HepG2 (cell line): ENCODE data around the gene PIGR.
"Not testable (repeated sequence)": the region's sequence is repeated elsewhere in the genome, so short reads cannot be mapped to it uniquely, and the experiment has no call there.

Experiments used
- CBX1 ChIP-seq: IDR thresholded peaks from one replicate; pipeline ENCODE4 v1.6.1; 2016; ENCODE audit warnings: antibody characterized with exemption, low read depth
- CREM ChIP-seq, 2 experiments: sonication (generic) in 1 of 2; formaldehyde crosslinking in 1 of 2; IDR thresholded peaks; 2 replicates each; pipeline versions ENCODE4 v1.4.0 to v1.6.1; 2016 to 2020; ENCODE audit warnings: antibody characterized with exemption in 1 of 2, mild to moderate bottlenecking in 1 of 2, missing genetic modification reagents in 1 of 2
- EZH2 ChIP-seq: conservative IDR thresholded peaks from 2 replicates; pipeline ENCODE4 v1.6.1; 2012; ENCODE audit warnings: mild to moderate bottlenecking, low read depth, low read length, moderate library complexity
- FIP1L1 ChIP-seq: fragments of 200-400 bp; formaldehyde crosslinking; IDR thresholded peaks from 2 replicates; pipeline ENCODE4 v1.6.1; 2018; ENCODE audit warnings: low read depth, mild to moderate bottlenecking, low read length, moderate library complexity, borderline replicate concordance; ENCODE audit not compliant: insufficient read depth
- FOXK2 ChIP-seq: fragments of 450-650 bp; IDR thresholded peaks from 2 replicates; pipeline ENCODE4 v1.6.1; 2016
- HOXD1 ChIP-seq: sonication (generic); formaldehyde crosslinking; IDR thresholded peaks from 2 replicates; pipeline ENCODE4 v1.5.0; 2020; ENCODE audit warnings: missing genetic modification reagents
- MTA1 ChIP-seq: sonication (generic); formaldehyde crosslinking; IDR thresholded peaks from 2 replicates; pipeline ENCODE4 v1.4.0; 2020; ENCODE audit warnings: missing genetic modification reagents, mild to moderate bottlenecking, borderline replicate concordance
- PBX2 ChIP-seq: IDR thresholded peaks from 2 replicates; pipeline ENCODE4 v1.6.1; 2016; ENCODE audit warnings: control low read depth
- POLR2A ChIP-seq, 2 experiments: IDR thresholded peaks; 2 replicates each; pipeline ENCODE4 v1.6.1; 2011; ENCODE audit warnings: low read depth in 2 of 2, low read length in 2 of 2, mild to moderate bottlenecking in 1 of 2, moderate library complexity in 1 of 2; ENCODE audit not compliant: insufficient read depth in 1 of 2
- TF ChIP-seq, protein P1 (sequence below): sonication (generic); formaldehyde crosslinking; IDR thresholded peaks from 2 replicates; pipeline ENCODE4 v1.5.0; 2020; ENCODE audit warnings: mild to moderate bottlenecking, missing genetic modification reagents, moderate library complexity
- TF ChIP-seq, protein P2 (sequence below): sonication (generic); formaldehyde crosslinking; IDR thresholded peaks from 2 replicates; pipeline ENCODE4 v1.8.1; 2022; ENCODE audit warnings: mild to moderate bottlenecking, missing genetic modification reagents

DNA sequence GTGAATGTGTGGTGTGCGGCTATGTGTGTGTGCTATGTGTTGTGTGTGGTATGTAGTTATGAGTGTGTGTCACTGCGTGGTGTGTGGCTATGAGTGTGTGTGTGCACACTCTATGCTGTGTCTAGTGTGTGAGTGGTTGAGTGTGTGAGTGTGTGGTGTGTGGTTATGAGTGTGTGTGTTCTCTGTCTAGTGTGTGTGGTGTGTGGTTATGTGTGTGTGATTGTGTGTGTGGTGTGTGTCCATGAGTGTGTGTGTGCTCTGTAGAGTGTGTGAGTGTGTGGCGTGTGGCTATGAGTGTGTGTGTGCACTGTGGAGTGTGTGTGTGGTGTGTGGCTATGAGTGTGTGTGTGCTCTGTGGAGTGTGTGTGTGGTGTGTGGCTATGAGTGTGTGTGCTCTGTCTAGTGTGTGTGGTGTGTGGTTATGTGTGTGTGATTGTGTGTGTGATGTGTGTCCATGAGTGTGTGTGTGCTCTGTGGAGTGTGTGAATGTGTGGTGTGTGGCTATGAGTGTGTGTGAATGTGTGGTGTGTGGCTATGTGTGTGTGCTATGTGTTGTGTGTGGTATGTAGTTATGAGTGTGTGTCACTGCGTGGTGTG is 22.2 kb downstream of the PIGR start:
- not testable (repeated sequence) for TF ChIP-seq MTA1; EZH2; CREM (IDR thresholded peaks at IDR 0.05); CREM (CRISPR knock-in tag; IDR thresholded peaks at IDR 0.05); CBX1; HOXD1 (CRISPR knock-in tag); PBX2; FOXK2; FIP1L1; POLR2A (IDR thresholded peaks at IDR 0.05; ENCODE audit: insufficient read depth in 1 of 2, low read depth in 2 of 2, low read length in 2 of 2)
- TF ChIP-seq, protein P1, sequence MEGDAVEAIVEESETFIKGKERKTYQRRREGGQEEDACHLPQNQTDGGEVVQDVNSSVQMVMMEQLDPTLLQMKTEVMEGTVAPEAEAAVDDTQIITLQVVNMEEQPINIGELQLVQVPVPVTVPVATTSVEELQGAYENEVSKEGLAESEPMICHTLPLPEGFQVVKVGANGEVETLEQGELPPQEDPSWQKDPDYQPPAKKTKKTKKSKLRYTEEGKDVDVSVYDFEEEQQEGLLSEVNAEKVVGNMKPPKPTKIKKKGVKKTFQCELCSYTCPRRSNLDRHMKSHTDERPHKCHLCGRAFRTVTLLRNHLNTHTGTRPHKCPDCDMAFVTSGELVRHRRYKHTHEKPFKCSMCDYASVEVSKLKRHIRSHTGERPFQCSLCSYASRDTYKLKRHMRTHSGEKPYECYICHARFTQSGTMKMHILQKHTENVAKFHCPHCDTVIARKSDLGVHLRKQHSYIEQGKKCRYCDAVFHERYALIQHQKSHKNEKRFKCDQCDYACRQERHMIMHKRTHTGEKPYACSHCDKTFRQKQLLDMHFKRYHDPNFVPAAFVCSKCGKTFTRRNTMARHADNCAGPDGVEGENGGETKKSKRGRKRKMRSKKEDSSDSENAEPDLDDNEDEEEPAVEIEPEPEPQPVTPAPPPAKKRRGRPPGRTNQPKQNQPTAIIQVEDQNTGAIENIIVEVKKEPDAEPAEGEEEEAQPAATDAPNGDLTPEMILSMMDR (CRISPR knock-in tag), result not testable (repeated sequence)
- TF ChIP-seq, protein P2, sequence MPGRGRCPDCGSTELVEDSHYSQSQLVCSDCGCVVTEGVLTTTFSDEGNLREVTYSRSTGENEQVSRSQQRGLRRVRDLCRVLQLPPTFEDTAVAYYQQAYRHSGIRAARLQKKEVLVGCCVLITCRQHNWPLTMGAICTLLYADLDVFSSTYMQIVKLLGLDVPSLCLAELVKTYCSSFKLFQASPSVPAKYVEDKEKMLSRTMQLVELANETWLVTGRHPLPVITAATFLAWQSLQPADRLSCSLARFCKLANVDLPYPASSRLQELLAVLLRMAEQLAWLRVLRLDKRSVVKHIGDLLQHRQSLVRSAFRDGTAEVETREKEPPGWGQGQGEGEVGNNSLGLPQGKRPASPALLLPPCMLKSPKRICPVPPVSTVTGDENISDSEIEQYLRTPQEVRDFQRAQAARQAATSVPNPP (CRISPR knock-in tag), result not testable (repeated sequence)
